Testis (tissue), 2 donors: Measurements from ENCODE around the gene TVP23A.

Source experiments
- POLR2A ChIP-seq: fragments of 450-650 bp; IDR thresholded peaks from one replicate; pipeline ENCODE4 v1.6.1; 2017; ENCODE audit warnings: antibody characterized with exemption, mild to moderate bottlenecking, moderate library complexity
- TF ChIP-seq, protein P1 (sequence below), 3 experiments: fragments of 450-650 bp in 2 of 3; fragments of 200-600 bp in 1 of 3; sonication (generic) in 1 of 3; IDR thresholded peaks; one replicate each; pipeline ENCODE4 v1.5.1; 2016 to 2019; ENCODE audit warnings: antibody characterized with exemption in 3 of 3, mild to moderate bottlenecking in 2 of 3, moderate library complexity in 1 of 3

DNA sequence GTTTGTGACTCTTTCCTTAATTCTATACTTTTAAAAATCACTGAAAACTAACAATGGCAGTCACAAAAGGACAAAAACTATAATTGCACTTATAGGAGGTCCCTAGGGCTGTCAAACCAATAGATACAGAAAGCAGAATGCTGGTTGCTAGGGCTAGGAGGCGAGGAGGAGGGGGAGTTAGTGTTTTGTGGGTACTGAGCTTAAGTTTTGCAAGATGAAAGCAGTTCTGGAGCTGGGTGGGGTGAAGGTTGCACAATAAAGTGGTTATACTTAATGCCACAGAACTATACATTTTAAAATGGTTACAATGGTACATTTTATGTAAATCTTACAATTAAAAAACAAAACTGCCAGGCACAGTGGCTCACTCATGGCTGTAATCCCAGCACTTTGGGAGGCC lies 47.7 kb downstream of the TVP23A start:
- TF ChIP-seq, protein P1, sequence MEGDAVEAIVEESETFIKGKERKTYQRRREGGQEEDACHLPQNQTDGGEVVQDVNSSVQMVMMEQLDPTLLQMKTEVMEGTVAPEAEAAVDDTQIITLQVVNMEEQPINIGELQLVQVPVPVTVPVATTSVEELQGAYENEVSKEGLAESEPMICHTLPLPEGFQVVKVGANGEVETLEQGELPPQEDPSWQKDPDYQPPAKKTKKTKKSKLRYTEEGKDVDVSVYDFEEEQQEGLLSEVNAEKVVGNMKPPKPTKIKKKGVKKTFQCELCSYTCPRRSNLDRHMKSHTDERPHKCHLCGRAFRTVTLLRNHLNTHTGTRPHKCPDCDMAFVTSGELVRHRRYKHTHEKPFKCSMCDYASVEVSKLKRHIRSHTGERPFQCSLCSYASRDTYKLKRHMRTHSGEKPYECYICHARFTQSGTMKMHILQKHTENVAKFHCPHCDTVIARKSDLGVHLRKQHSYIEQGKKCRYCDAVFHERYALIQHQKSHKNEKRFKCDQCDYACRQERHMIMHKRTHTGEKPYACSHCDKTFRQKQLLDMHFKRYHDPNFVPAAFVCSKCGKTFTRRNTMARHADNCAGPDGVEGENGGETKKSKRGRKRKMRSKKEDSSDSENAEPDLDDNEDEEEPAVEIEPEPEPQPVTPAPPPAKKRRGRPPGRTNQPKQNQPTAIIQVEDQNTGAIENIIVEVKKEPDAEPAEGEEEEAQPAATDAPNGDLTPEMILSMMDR (IDR thresholded peaks at IDR 0.05), result no peak
- TF ChIP-seq POLR2A, result no peak
